Esophagus squamous epithelium (tissue), 5 donors: ENCODE measurements around the gene HTR3C. TPM values are rescaled to one million over a fixed set of nuclear protein-coding genes. Genes with fewer than 3 reads are reported as not detected.

Experiments
- DNase-seq: peaks from one replicate; lab custom pipeline; 2025; lab: John Stamatoyannopoulos, UW
- H3K27ac ChIP-seq, 4 donors: fragments of 200-600 bp; sonication (generic); one replicate each; pipeline ENCODE4 v1.5.1; 2016 to 2019; ENCODE audit warnings: mild to moderate bottlenecking in 1 of 4
- H3K27me3 ChIP-seq, 4 donors: fragments of 200-600 bp; sonication (generic); 1 replicate in 3 of 4; 2 replicates in 1 of 4; pipeline versions ENCODE4 v1.5.1 to v1.6.0; 2017 to 2021; ENCODE audit warnings: antibody characterized with exemption in 1 of 4
- H3K36me3 ChIP-seq, 3 donors: fragments of 200-600 bp; sonication (generic); one replicate each; pipeline ENCODE4 v1.5.1; 2016 to 2019
- H3K4me1 ChIP-seq, 3 donors: fragments of 200-600 bp; sonication (generic); one replicate each; pipeline ENCODE4 v1.5.1; 2017 to 2019
- H3K4me3 ChIP-seq, 4 donors: fragments of 200-600 bp; sonication (generic); 1 replicate in 3 of 4; 2 replicates in 1 of 4; pipeline ENCODE4 v1.5.1; 2016 to 2019; ENCODE audit warnings: mild to moderate bottlenecking in 2 of 4, moderate library complexity in 1 of 4
- H3K9me3 ChIP-seq, 3 donors: fragments of 200-600 bp; sonication (generic); one replicate each; pipeline ENCODE4 v1.5.1; 2016 to 2019
- POLR2A ChIP-seq, 4 donors: fragments of 450-650 bp; IDR thresholded peaks; one replicate each; pipeline ENCODE4 v1.6.1; 2017; ENCODE audit warnings: antibody characterized with exemption in 4 of 4, mild to moderate bottlenecking in 4 of 4, moderate library complexity in 3 of 4
- WGBS, 2 donors: methylation state at CpG; one replicate each; pipeline ENCODE4 v1.1.5; 2018; 5-methylcytosine and 5-hydroxymethylcytosine counted together
- intact Hi-C: fragments of 100-400 bp; cut with DNase I; formaldehyde crosslinking; loops from one replicate; pipeline ENCODE4 v1.15.0; 2022
- total RNA-seq, 4 donors: library from RNA; depleted of rRNA; stranded (reverse); fragments of >200 nt; gene quantifications; one replicate each; pipeline ENCODE4 v1.1.0, GENCODE V29; 2016
- TF ChIP-seq, protein P1 (sequence below), 6 experiments: fragments of 450-650 bp in 4 of 6; fragments of 200-600 bp in 2 of 6; sonication (generic) in 2 of 6; IDR thresholded peaks; one replicate each; pipeline ENCODE4 v1.5.1; 2016 to 2019; ENCODE audit warnings: antibody characterized with exemption in 6 of 6, mild to moderate bottlenecking in 4 of 6, moderate library complexity in 4 of 6
- donor health status: DM: yes; HTN: yes; CAD: no.

Gene HTR3C
- total RNA-seq, 4 donors from 2014 or later = not detected

DNA sequence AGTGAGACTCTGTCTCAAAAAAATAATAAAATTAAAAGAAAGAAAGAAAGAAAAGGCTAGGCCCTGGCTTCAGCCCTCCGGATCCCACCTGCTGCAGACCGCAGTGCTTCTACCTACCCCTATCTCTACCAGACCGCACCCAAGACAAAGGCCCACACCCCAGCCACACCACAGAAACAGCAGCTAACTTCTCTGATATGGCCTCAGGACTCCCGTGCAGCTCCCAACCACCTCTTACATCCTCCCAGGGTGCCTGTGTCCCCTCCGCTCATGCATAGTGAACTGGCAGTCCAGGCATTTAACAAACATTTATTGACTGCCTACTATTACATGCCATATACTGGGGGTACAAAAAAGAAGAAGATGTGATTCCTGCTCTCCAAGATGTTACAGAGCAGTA lies 6.9 kb upstream of the HTR3C start:
- Histone ChIP-seq H3K27me3 (peaks cover 0 to 76% (median 0%) of the 10 kb centered on the region in 4 donors), H3K36me3 (no peaks in the 10 kb centered on the region), H3K27ac (no peak overlapping the region), H3K4me1 (no peaks in the 10 kb centered on the region), H3K9me3 (no peaks in the 10 kb centered on the region), H3K4me3 (no peak overlapping the region)
- intact Hi-C loops = no loop called here
- TF ChIP-seq, protein P1, sequence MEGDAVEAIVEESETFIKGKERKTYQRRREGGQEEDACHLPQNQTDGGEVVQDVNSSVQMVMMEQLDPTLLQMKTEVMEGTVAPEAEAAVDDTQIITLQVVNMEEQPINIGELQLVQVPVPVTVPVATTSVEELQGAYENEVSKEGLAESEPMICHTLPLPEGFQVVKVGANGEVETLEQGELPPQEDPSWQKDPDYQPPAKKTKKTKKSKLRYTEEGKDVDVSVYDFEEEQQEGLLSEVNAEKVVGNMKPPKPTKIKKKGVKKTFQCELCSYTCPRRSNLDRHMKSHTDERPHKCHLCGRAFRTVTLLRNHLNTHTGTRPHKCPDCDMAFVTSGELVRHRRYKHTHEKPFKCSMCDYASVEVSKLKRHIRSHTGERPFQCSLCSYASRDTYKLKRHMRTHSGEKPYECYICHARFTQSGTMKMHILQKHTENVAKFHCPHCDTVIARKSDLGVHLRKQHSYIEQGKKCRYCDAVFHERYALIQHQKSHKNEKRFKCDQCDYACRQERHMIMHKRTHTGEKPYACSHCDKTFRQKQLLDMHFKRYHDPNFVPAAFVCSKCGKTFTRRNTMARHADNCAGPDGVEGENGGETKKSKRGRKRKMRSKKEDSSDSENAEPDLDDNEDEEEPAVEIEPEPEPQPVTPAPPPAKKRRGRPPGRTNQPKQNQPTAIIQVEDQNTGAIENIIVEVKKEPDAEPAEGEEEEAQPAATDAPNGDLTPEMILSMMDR (IDR thresholded peaks at IDR 0.05) = no peak
- TF ChIP-seq POLR2A (IDR thresholded peaks at IDR 0.05) = no peak
- no peak for DNase-seq
- 92 to 94% methylated on average over 5 of the region's 5 CpGs for WGBS, 2 donors

DNA sequence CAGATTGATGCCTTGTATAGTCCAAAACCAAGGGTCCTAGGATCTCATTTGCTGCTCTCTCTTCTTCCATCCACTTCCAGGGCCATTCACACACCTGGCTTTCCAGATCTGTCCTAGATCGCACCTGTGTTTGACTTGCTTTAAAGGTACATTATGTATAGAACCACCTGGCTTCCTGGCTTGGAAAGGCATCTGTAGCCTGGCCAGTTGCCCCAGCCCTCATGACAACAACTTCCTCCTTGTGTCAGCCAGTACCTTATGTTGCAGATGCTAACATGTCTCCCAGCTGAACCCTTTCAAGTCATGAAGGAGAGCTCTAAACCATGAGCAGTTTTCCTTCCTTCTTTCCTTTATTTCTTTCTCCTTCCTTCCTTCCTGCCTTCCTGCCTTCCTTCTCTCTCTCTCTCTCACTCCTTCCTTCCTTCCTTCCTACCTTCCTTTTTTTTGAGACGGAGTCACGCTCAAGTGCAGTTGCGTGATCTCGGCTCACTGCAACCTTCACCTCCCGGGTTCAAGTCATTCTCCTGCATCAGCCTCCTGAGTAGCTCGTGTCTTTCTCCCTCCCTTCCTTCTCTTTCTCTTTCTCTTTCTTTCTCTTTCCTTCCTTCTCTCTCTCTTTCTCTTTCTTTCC lies 2.5 kb upstream of the HTR3C start:
- H3K4me1 ChIP-seq = no peaks in the 10 kb centered on the region
- intact Hi-C loops = no loop called here
- H3K27me3 ChIP-seq = peaks cover 0 to 85% (median 0%) of the 10 kb centered on the region in 4 donors
- no peaks in the 10 kb centered on the region for H3K9me3 ChIP-seq
- WGBS, 2 donors = 69 to 77% methylated on average over 7 of the region's 7 CpGs
- no peak overlapping the region for H3K4me3 ChIP-seq
- H3K36me3 ChIP-seq = no peaks in the 10 kb centered on the region
- no peak overlapping the region for H3K27ac ChIP-seq
- DNase-seq = no peak
- TF ChIP-seq, protein P1 (IDR thresholded peaks at IDR 0.05) = no peak
- TF ChIP-seq POLR2A (IDR thresholded peaks at IDR 0.05) = no peak

DNA sequence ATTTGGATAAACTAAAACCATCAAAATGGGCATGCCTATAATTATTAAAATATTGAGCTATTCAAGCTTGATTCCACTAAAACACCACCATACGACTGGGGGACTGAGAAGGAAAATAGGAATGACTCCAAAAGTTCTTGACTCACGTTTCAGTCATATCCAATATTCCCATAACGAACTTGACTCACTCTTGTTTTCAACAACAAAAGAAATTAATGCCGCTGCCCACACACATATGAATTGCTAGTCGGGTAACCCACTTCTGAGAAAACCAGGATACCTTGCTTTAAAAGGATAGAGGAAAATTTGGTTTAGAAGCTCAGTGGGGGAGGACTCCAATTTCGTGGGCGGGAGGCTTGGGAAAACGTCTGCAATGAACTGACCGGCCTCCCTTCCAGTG lies 5.2 kb downstream of the HTR3C start:
- no peak overlapping the region for H3K27ac ChIP-seq
- no peak for TF ChIP-seq POLR2A (IDR thresholded peaks at IDR 0.05)
- TF ChIP-seq, protein P1 (IDR thresholded peaks at IDR 0.05) = no peak
- intact Hi-C loops = no loop called here
- no peak overlapping the region for H3K4me3 ChIP-seq
- H3K27me3 ChIP-seq = peaks cover 0 to 42% (median 0%) of the 10 kb centered on the region in 4 donors
- no peak for DNase-seq
- no peaks in the 10 kb centered on the region for H3K9me3 ChIP-seq
- 36% methylated on average over 7 to 9 of the region's 9 CpGs for WGBS, 2 donors
- H3K36me3 ChIP-seq = no peaks in the 10 kb centered on the region
- H3K4me1 ChIP-seq = no peaks in the 10 kb centered on the region

DNA sequence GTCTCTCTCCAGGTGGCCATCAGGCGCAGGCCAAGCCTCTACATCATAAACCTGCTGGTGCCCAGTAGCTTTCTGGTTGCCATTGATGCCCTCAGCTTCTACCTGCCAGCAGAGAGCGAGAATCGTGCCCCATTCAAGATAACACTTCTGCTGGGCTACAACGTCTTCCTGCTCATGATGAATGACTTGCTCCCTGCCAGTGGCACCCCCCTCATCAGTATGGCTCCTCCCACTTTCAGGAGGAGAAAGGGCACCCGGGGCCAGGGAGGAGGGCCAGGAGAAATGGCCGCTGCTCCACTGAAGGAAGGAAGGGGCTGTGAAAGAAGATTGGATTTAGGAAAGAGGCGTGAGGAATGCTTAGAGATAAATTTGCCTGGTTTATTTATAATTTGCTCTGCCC lies 6.6 kb downstream of the HTR3C start:
- no peaks in the 10 kb centered on the region for H3K9me3 ChIP-seq
- no peak overlapping the region for H3K4me3 ChIP-seq
- TF ChIP-seq, protein P1 (IDR thresholded peaks at IDR 0.05) = no peak
- no peak for TF ChIP-seq POLR2A (IDR thresholded peaks at IDR 0.05)
- H3K36me3 ChIP-seq = no peaks in the 10 kb centered on the region
- intact Hi-C loops = no loop called here
- no peak overlapping the region for H3K27ac ChIP-seq
- DNase-seq = no peak
- H3K27me3 ChIP-seq = peaks cover 0 to 30% (median 0%) of the 10 kb centered on the region in 4 donors
- H3K4me1 ChIP-seq = no peaks in the 10 kb centered on the region
- WGBS, 2 donors = 72 to 77% methylated on average over 3 to 7 of the region's 7 CpGs

DNA sequence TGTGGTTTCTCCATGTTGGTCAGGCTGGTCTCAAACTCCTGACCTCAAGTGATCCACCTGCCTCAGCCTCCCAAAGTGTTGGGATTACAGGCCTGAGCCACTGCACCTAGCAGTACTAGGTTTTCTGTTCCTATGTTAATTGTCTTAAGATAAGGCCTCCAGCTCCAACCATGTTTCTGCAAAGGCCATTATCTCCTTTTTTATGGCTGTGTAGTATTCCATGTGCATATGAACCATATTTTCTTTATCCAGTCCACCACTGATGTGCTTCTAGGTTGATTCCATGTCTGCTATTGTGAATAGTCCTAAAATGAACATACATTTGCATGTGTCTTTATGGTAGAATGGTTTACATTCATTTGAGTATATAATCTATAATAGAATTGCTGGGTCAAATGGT lies 9.8 kb downstream of the HTR3C start:
- peaks cover 0 to 21% (median 0%) of the 10 kb centered on the region in 4 donors for H3K27me3 ChIP-seq
- intact Hi-C loops = no loop called here
- H3K9me3 ChIP-seq = no peaks in the 10 kb centered on the region
- H3K4me1 ChIP-seq = no peaks in the 10 kb centered on the region
- no peak overlapping the region for H3K27ac ChIP-seq
- no peak for TF ChIP-seq POLR2A (IDR thresholded peaks at IDR 0.05)
- TF ChIP-seq, protein P1 (IDR thresholded peaks at IDR 0.05) = no peak
- no peak overlapping the region for H3K4me3 ChIP-seq
- no peaks in the 10 kb centered on the region for H3K36me3 ChIP-seq
- no peak for DNase-seq
